Measurements from ENCODE around the gene NMNAT3.
"Not testable (repeated sequence)": the region's sequence is repeated elsewhere in the genome, so short reads cannot be mapped to it uniquely, and the experiment has no call there.

NMNAT3 gene

GRCh38 chr3:139636511-139636910 lies 41.3 kb downstream of the NMNAT3 start:
- no peak for DNase-seq (ENCODE audit: low spot score)

GRCh38 chr3:139634111-139634635 lies 43.6 kb downstream of the NMNAT3 start:
- no peak for DNase-seq (ENCODE audit: low spot score)

- DNase-seq (ENCODE audit: low spot score): no peak
Measured at GRCh38 chr3:139633511-139633910, 44.3 kb downstream of the NMNAT3 start.

GRCh38 chr3:139630542-139630941 lies 47.2 kb downstream of the NMNAT3 start:
- no peak for DNase-seq (ENCODE audit: low spot score)

- DNase-seq (ENCODE audit: low spot score): peak; percentile 21
Measured at GRCh38 chr3:139629033-139629432, 48.7 kb downstream of the NMNAT3 start.

- no peak for DNase-seq (ENCODE audit: low spot score)
Measured at GRCh38 chr3:139627759-139628158, 50.0 kb downstream of the NMNAT3 start.

- no peak for DNase-seq (ENCODE audit: low spot score)
Measured at GRCh38 chr3:139620438-139620837, 57.3 kb downstream of the NMNAT3 start.

GRCh38 chr3:139619484-139619883 lies 58.3 kb downstream of the NMNAT3 start:
- DNase-seq (ENCODE audit: low spot score): no peak

- DNase-seq (ENCODE audit: low spot score): no peak
Measured at GRCh38 chr3:139617672-139618268, 60.0 kb downstream of the NMNAT3 start.

- no peak for DNase-seq (ENCODE audit: low spot score)
Measured at GRCh38 chr3:139611528-139611927, 66.2 kb downstream of the NMNAT3 start.

- no peak for DNase-seq (ENCODE audit: low spot score)
Measured at GRCh38 chr3:139610886-139611285, 66.9 kb downstream of the NMNAT3 start.

- DNase-seq (ENCODE audit: low spot score): no peak
Measured at GRCh38 chr3:139608924-139609323, 68.8 kb downstream of the NMNAT3 start.

- no peak for DNase-seq (ENCODE audit: low spot score)
Measured at GRCh38 chr3:139608108-139608380, 69.7 kb downstream of the NMNAT3 start.

GRCh38 chr3:139607257-139608107 lies 70.3 kb downstream of the NMNAT3 start:
- DNase-seq (ENCODE audit: low spot score): no peak

- DNase-seq (ENCODE audit: low spot score): no peak
Measured at GRCh38 chr3:139602003-139602402, 75.8 kb downstream of the NMNAT3 start.

GRCh38 chr3:139601191-139601961 lies 76.4 kb downstream of the NMNAT3 start:
- no peak for DNase-seq (ENCODE audit: low spot score)

- no peak for DNase-seq (ENCODE audit: low spot score)
Measured at GRCh38 chr3:139597947-139598346, 79.8 kb downstream of the NMNAT3 start.

GRCh38 chr3:139591186-139591585 lies 86.6 kb downstream of the NMNAT3 start:
- not testable (repeated sequence) for DNase-seq (ENCODE audit: low spot score)

- DNase-seq (ENCODE audit: low spot score): no peak
Measured at GRCh38 chr3:139588450-139588849, 89.3 kb downstream of the NMNAT3 start.

- no peak for DNase-seq (ENCODE audit: low spot score)
Measured at GRCh38 chr3:139587797-139588196, 90.0 kb downstream of the NMNAT3 start.

- no peak for DNase-seq (ENCODE audit: low spot score)
Measured at GRCh38 chr3:139586420-139587017, 91.3 kb downstream of the NMNAT3 start.

GRCh38 chr3:139585820-139586219 lies 92.0 kb downstream of the NMNAT3 start:
- DNase-seq (ENCODE audit: low spot score): no peak
